Endothelial cell of umbilical vein (primary cell): ENCODE results near the gene GPR137. TPM values are rescaled to one million over a fixed set of nuclear protein-coding genes. Genes with fewer than 3 reads are reported as not detected.

Experiments used
- BruUV-seq: library from RNA; stranded (reverse); fragments of 400-500 nt; replicated peaks from 2 replicates; lab custom pipeline; 2021; lab: Mats Ljungman, UMichigan
- CTCF ChIA-PET: fragments of 300-600, 350-600 bp; sonication (Branson Sonifier 250); formaldehyde crosslinking; loops from one replicate; lab custom pipeline; 2021; ENCODE audit warnings: antibody characterized with exemption, inconsistent platforms; lab: Charles Lee
- POLR2A ChIA-PET: fragments of 300-600, 350-600 bp; sonication (Branson Sonifier 250); formaldehyde crosslinking; loops from one replicate; lab custom pipeline; 2021; ENCODE audit warnings: antibody characterized with exemption, inconsistent platforms; lab: Charles Lee
- DNase-seq: peaks from one replicate; pipeline ENCODE4 v3.0.0-alpha.2; 2011; ENCODE audit warnings: low read depth, low spot score
- FAIRE-seq: peaks from 2 replicates; lab custom pipeline; 2011; peaks lifted over from hg19 to GRCh38; lab: Jason Lieb, UNC
- H2AFZ ChIP-seq: 2 replicates; pipeline ENCODE4 v1.6.0; 2012; ENCODE audit warnings: low read depth, low read length, control low read depth, inconsistent platforms
- H3K27ac ChIP-seq: 2 replicates; pipeline ENCODE4 v1.5.1; 2011; ENCODE audit warnings: low read depth, mild to moderate bottlenecking, control low read depth, low read length, moderate library complexity; ENCODE audit not compliant: insufficient read depth
- H3K27me3 ChIP-seq, 2 experiments: 2 replicates each; pipeline versions ENCODE4 v1.6.0 to v1.6.1; 2011; ENCODE audit warnings: low read length in 2 of 2, mixed read lengths in 1 of 2; ENCODE audit not compliant: control insufficient read depth in 2 of 2, insufficient read depth in 2 of 2
- H3K36me3 ChIP-seq, 2 experiments: 2 replicates in 1 of 2; 3 replicates in 1 of 2; pipeline ENCODE4 v1.5.1; 2011; ENCODE audit warnings: low read length in 2 of 2, mild to moderate bottlenecking in 1 of 2, moderate library complexity in 1 of 2; ENCODE audit not compliant: control insufficient read depth in 2 of 2, insufficient read depth in 2 of 2; ENCODE audit errors: extremely low read depth in 1 of 2
- H3K4me1 ChIP-seq: 3 replicates; pipeline ENCODE4 v1.5.1; 2011; ENCODE audit warnings: mild to moderate bottlenecking, low read length; ENCODE audit not compliant: control insufficient read depth, insufficient read depth; ENCODE audit errors: extremely low read depth
- H3K4me2 ChIP-seq: 2 replicates; pipeline ENCODE4 v1.6.1; 2011; ENCODE audit warnings: low read length, control low read depth, mixed read lengths; ENCODE audit not compliant: insufficient read depth
- H3K4me3 ChIP-seq, 3 experiments: fragments of 200-600 bp in 1 of 3; sonication (generic), shearing (Covaris generic) in 1 of 3; replicated peaks in 1 of 3; 2 replicates each; pipeline ENCODE4 v1.5.1; 2011 to 2016; ENCODE audit warnings: control low read depth in 3 of 3, low read length in 3 of 3, mild to moderate bottlenecking in 2 of 3, inconsistent platforms in 1 of 3, low read depth in 1 of 3, moderate library complexity in 1 of 3; ENCODE audit not compliant: insufficient read depth in 1 of 3
- H3K79me2 ChIP-seq: 2 replicates; pipeline ENCODE4 v1.6.0; 2012; ENCODE audit warnings: low read length, inconsistent platforms; ENCODE audit not compliant: control insufficient read depth, insufficient read depth
- H3K9ac ChIP-seq: replicated peaks from 2 replicates; pipeline ENCODE3; 2011; ENCODE audit warnings: low read length, control low read depth; ENCODE audit not compliant: insufficient read depth; ENCODE audit errors: extremely low read depth
- H3K9me1 ChIP-seq: replicated peaks from 3 replicates; pipeline ENCODE4 v1.6.0; 2011; ENCODE audit warnings: mild to moderate bottlenecking, low read length; ENCODE audit not compliant: control insufficient read depth, insufficient read depth; ENCODE audit errors: extremely low read depth
- H3K9me3 ChIP-seq: replicated peaks from 2 replicates; pipeline ENCODE4 v1.5.1; 2012; ENCODE audit warnings: low read length, inconsistent platforms; ENCODE audit not compliant: control insufficient read depth, insufficient read depth
- H4K20me1 ChIP-seq: replicated peaks from 2 replicates; pipeline ENCODE3; 2011; ENCODE audit warnings: mild to moderate bottlenecking, low read length; ENCODE audit not compliant: control insufficient read depth, insufficient read depth; ENCODE audit errors: extremely low read depth
- EZH2 ChIP-seq: IDR thresholded peaks from 2 replicates; pipeline ENCODE4 v1.6.1; 2012; ENCODE audit warnings: borderline replicate concordance, low read depth, mild to moderate bottlenecking, moderate library complexity, low read length, inconsistent platforms; ENCODE audit not compliant: severe bottlenecking
- FOS ChIP-seq: IDR thresholded peaks from 2 replicates; pipeline ENCODE4 v1.6.1; 2011; ENCODE audit warnings: mild to moderate bottlenecking, low read length, moderate library complexity, borderline replicate concordance; ENCODE audit not compliant: insufficient read depth
- GATA2 ChIP-seq: IDR thresholded peaks from 2 replicates; pipeline ENCODE4 v1.7.0; 2011; ENCODE audit warnings: low read depth, mild to moderate bottlenecking, moderate library complexity, mixed read lengths, low read length; ENCODE audit not compliant: insufficient read length, insufficient read depth
- JUN ChIP-seq: IDR thresholded peaks from 2 replicates; pipeline ENCODE4 v1.6.1; 2011; ENCODE audit warnings: borderline replicate concordance, low read depth; ENCODE audit not compliant: insufficient read length, insufficient read depth
- MAX ChIP-seq: IDR thresholded peaks from 2 replicates; pipeline ENCODE4 v1.6.1; 2011; ENCODE audit not compliant: insufficient read depth, insufficient read length
- MYC ChIP-seq: IDR thresholded peaks from one replicate; pipeline ENCODE4 v1.6.1; 2011; ENCODE audit warnings: mild to moderate bottlenecking, low read depth, low read length
- POLR2A ChIP-seq: IDR thresholded peaks from 2 replicates; pipeline ENCODE4 v1.6.1; 2012; ENCODE audit warnings: low read depth, mild to moderate bottlenecking, control low read depth, low read length
- POLR2AphosphoS5 ChIP-seq: IDR thresholded peaks from 2 replicates; pipeline ENCODE4 v1.6.1; 2012; ENCODE audit warnings: low read depth, mild to moderate bottlenecking, control low read depth, low read length, moderate library complexity; ENCODE audit not compliant: insufficient read depth
- dilution Hi-C: fragments of 300-500 bp; cut with MboI; formaldehyde crosslinking; loops from one replicate; pipeline ENCODE4 v1.15.0; 2019; ENCODE audit warnings: low sequenced_read_pairs; ENCODE audit not compliant: extremely low pct_ligation_motif_present
- intact Hi-C: fragments of 100-400 bp; cut with micrococcal nuclease; formaldehyde crosslinking; loops from one replicate; pipeline ENCODE4 v1.10.0; 2022
- polyA plus RNA-seq, 4 experiments: library from polyadenylated mRNA; depleted of rRNA in 3 of 4; stranded (reverse) in 3 of 4; unstranded in 1 of 4; fragments of >200 nt; gene quantifications; 2 replicates each; pipeline versions ENCODE4 v1.2.1 to v1.2.3, GENCODE V29; 2011 to 2012; ENCODE audit warnings: missing spikeins in 1 of 4
- total RNA-seq: library from RNA; stranded (reverse); gene quantifications from 2 replicates; pipeline ENCODE4 v1.2.3, GENCODE V29; 2021
- TF ChIP-seq, protein P1 (sequence below), 2 donors: IDR thresholded peaks; 1 replicate in 1 of 2; 2 replicates in 1 of 2; pipeline ENCODE4 v1.5.1; 2011; ENCODE audit warnings: low read length in 2 of 2, mild to moderate bottlenecking in 2 of 2, moderate library complexity in 2 of 2, control low read depth in 1 of 2, inconsistent platforms in 1 of 2, low read depth in 1 of 2; ENCODE audit not compliant: insufficient read depth in 1 of 2; ENCODE audit errors: extremely low read depth in 1 of 2

The GPR137 gene
- total and polyA plus RNA-seq, 2 donors (not counting 3 experiments of a cell fraction or from before 2014, with no cell fraction given): 40.9 to 42.5 TPM

DNA sequence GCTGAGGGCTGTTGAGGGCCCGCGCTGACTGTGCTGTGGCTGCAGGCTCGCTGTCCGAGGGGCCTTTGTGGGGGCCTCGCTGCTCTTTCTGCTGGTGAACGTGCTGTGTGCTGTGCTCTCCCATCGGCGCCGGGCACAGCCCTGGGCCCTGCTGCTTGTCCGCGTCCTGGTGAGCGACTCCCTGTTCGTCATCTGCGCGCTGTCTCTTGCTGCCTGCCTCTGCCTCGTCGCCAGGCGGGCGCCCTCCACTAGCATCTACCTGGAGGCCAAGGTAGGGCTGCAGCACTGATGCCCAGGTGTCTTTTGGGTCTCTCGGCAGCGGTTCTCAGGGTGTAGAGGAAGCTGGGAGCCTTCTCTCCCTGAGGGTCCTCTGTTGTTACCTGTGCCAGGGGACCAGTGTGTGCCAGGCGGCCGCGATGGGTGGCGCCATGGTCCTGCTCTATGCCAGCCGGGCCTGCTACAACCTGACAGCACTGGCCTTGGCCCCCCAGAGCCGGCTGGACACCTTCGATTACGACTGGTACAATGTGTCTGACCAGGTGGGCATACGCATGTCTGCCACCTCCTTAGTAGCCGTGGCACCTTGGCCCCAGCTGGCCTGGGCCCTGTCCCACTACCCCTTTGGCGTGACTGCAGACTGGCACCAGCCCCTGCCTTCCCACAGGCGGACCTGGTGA lies 2.2 kb downstream of the GPR137 start:
- Histone ChIP-seq H3K36me3 (no peaks in the 10 kb centered on the region), H3K4me2 (no peak overlapping the region), H3K79me2 (peaks cover 2% of the 10 kb centered on the region), H3K9me3 (no peaks in the 10 kb centered on the region), H3K4me1 (peaks cover 11% of the 10 kb centered on the region), H3K9ac (no peak overlapping the region), H3K9me1 (no peaks in the 10 kb centered on the region), H3K27ac (no peak overlapping the region), H2AFZ (no peak overlapping the region), H4K20me1 (no peaks in the 10 kb centered on the region), H3K4me3 (no peak overlapping the region), H3K27me3 (peaks cover 20 to 29% of the 10 kb centered on the region in 2 experiments)
- no peak for TF ChIP-seq EZH2
- no peak for TF ChIP-seq POLR2AphosphoS5
- TF ChIP-seq JUN: no peak
- TF ChIP-seq FOS: no peak
- no peak for TF ChIP-seq MYC
- no peak for TF ChIP-seq MAX
- TF ChIP-seq GATA2: no peak
- TF ChIP-seq POLR2A: no peak
- TF ChIP-seq, protein P1, sequence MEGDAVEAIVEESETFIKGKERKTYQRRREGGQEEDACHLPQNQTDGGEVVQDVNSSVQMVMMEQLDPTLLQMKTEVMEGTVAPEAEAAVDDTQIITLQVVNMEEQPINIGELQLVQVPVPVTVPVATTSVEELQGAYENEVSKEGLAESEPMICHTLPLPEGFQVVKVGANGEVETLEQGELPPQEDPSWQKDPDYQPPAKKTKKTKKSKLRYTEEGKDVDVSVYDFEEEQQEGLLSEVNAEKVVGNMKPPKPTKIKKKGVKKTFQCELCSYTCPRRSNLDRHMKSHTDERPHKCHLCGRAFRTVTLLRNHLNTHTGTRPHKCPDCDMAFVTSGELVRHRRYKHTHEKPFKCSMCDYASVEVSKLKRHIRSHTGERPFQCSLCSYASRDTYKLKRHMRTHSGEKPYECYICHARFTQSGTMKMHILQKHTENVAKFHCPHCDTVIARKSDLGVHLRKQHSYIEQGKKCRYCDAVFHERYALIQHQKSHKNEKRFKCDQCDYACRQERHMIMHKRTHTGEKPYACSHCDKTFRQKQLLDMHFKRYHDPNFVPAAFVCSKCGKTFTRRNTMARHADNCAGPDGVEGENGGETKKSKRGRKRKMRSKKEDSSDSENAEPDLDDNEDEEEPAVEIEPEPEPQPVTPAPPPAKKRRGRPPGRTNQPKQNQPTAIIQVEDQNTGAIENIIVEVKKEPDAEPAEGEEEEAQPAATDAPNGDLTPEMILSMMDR (IDR thresholded peaks at IDR 0.05; ENCODE audit: extremely low read depth in 1 of 2, insufficient read depth in 1 of 2, low read depth in 1 of 2, low read length in 2 of 2): no peak
- dilution Hi-C loops: no loop called here
- intact Hi-C loops: loop anchor here (5.0 kb wide), 1 partner anchor 101 kb away; the partner anchor contains the start of gene STIP1
- DNase-seq: no peak
- ChIA-PET CTCF (interaction anchor here (1.1 to 2.2 kb wide), 2 partner anchors 13 to 16 kb away, joined by 4 to 8 read pairs; no protein-coding TSS in a partner anchor), POLR2A (interaction anchor here (0.5 kb wide), 1 partner anchor 17 kb away, joined by 3 read pairs; no protein-coding TSS in a partner anchor)
- no TSS peak for BruUV-seq
- FAIRE-seq: no peak
